NT2/D1 (cell line): ENCODE results near the gene GOLGA6A.
"Not testable (repeated sequence)": the region's sequence is repeated elsewhere in the genome, so short reads cannot be mapped to it uniquely, and the experiment has no call there.

Experiments used
- DNase-seq: peaks from one replicate; pipeline ENCODE4 v3.0.0-alpha.2; 2011; ENCODE audit warnings: low read depth, low spot score
- H3K27me3 ChIP-seq: 2 replicates; pipeline ENCODE4 v1.6.0; 2011; ENCODE audit warnings: mild to moderate bottlenecking; ENCODE audit not compliant: insufficient read length, insufficient read depth
- H3K36me3 ChIP-seq: 2 replicates; pipeline ENCODE4 v1.6.1; 2011; ENCODE audit warnings: mild to moderate bottlenecking, low read length, mixed read lengths; ENCODE audit not compliant: insufficient read depth, insufficient read length
- H3K4me1 ChIP-seq: 2 replicates; pipeline ENCODE4 v1.5.1; 2011; ENCODE audit not compliant: insufficient read depth, insufficient read length
- H3K4me3 ChIP-seq: 2 replicates; pipeline ENCODE4 v1.5.1; 2011; ENCODE audit warnings: low read depth; ENCODE audit not compliant: insufficient read length
- H3K9ac ChIP-seq: 2 replicates; pipeline ENCODE4 v1.6.0; 2011; ENCODE audit warnings: low read depth; ENCODE audit not compliant: insufficient read length
- H3K9me3 ChIP-seq: 2 replicates; pipeline ENCODE4 v1.5.1; 2011; ENCODE audit warnings: mild to moderate bottlenecking, low read length; ENCODE audit not compliant: insufficient read depth

GOLGA6A gene

GRCh38 chr15:74094567-74094966 is 12.2 kb upstream of the GOLGA6A start:
- H3K36me3 ChIP-seq, DNase-seq, H3K4me3 ChIP-seq, H3K27me3 ChIP-seq, H3K9ac ChIP-seq, H3K4me1 ChIP-seq, H3K9me3 ChIP-seq: not testable (repeated sequence)

DNA sequence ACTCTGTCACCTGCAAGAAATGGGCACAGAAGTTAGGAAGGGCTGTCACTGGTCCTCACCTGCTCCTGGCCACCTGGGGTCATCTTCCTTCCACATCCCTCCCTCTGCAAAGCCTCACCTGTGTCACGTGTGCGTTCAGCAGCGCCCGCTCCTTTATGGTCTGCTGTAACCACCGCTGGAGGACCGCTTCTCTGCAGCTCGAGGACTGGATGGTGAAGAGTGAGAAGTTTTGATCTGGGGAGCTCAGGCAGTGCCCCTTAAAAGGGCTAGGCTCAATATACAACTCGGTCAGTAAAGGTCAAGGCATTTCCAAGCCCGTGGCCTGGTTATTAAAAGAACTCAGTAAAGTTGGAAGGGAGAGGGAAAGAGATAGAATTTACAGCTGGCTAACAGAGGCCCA is 6.6 kb downstream of the GOLGA6A start:
- not testable (repeated sequence) for H3K27me3 ChIP-seq, H3K36me3 ChIP-seq, H3K9me3 ChIP-seq, H3K4me1 ChIP-seq, H3K9ac ChIP-seq, H3K4me3 ChIP-seq, DNase-seq

DNA sequence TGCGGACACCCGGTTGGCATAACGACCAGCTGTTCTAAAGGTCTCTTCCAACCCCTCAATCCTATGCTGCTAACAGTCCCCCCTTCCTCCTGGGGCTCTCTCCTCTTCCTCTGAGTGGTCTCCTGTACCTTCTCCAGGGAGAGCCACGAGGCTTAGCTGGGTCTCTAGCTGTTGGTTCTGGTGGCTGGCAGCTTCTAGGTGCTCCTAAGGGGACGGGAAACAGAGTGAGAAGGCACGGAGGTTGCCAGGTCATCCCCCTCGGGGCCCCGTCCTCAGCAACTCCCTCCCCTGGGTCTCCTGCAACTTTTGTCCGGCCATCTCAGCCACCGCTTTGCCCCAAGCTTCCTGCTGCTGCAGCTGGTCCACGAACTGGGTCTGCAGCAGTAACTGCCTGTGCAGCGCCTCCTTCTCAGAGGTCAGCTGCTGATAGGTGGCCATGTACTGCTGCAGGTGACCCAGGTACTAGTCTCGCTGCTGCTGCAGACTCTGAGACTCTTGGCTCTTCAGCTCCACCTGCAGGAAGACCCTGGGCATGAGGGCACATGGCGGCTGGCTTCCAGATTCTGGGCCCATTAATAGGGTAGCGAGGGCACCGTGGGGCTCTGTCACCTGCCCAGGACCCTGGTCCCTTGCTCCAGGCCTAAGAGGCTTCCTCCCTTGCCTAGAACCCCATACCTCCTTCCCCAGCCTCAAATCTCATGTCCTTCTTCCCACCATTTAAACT is 9.6 kb downstream of the GOLGA6A start:
- not testable (repeated sequence) for H3K9me3 ChIP-seq, H3K4me1 ChIP-seq, H3K36me3 ChIP-seq, H3K4me3 ChIP-seq, H3K9ac ChIP-seq, H3K27me3 ChIP-seq, DNase-seq

DNA sequence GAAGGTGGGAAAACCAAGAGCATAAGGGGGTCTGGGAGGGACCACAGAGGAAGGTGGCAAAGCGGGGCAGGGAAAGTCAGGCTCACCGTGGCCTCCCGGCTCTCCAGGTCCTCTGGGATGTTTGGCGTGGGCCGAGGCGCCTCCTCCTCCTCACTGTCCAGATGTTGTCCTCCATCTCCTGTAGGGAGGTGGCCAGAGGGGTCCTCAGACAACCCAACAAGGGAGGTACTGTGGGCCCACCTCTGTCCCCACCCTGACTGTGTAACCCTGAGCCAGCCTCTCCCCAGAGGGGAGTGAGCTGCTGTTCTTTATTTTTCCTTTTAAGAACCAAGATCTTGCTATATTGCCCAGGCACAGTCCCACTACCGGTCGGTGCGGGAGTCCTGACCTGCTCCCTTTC is 10.2 kb downstream of the GOLGA6A start:
- not testable (repeated sequence) for DNase-seq, H3K9me3 ChIP-seq, H3K4me1 ChIP-seq, H3K36me3 ChIP-seq, H3K9ac ChIP-seq, H3K4me3 ChIP-seq, H3K27me3 ChIP-seq

DNA sequence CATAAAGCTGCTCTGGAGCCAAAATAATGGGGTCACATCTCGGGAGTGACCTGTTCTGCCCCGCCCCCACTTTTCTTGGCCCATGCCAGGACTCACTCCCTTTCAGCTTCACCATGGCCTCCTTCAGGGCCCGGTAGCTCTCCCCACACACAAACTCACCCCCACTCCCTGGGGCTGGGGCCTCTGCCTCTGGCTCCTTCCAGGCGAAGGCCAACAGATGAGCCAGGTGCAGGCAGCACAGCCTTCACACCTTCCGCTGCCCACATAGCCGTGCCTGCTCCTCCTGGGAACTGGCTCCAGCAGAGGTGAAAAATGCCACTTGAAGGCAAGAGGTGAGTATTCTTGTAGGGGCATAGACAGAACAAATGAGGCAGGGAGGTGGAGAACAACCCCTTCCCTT is 10.7 kb downstream of the GOLGA6A start:
- H3K4me3 ChIP-seq, H3K9ac ChIP-seq, H3K9me3 ChIP-seq, H3K27me3 ChIP-seq, DNase-seq, H3K4me1 ChIP-seq, H3K36me3 ChIP-seq: not testable (repeated sequence)

DNA sequence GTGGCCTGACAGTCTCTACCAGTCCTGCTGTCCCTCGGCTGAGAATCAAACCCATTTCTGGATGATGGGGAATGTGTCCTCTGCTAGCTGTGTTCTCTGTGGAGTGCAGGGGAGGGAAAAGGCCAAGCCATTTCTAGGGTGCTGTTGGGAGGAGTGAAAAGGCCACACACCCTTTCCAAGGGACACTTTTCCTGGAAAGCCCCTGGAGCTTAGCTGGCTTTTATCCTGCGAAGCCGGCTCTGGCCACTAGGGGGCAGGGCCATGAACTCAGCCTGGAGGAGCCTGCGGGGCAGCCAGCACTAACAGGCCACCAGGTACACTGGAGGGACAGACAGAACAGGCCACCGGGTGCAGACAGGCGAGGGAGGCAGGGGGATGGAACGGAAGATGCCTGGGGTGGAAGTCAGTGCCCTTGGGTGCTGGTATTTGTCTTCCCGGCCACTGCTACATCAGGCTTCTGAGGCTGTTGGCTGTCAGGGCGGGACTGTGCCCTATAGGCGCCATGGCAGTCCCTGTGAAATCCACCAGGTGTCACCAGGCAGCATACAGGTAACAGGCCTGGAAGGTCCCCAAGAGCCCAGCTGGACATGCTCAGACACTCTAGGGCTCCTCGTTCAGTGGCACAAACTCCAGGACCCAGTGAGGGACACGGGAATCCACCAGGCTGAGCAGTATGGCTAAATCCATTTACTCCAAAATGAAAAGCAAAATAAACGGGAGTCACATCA is 16.5 kb downstream of the GOLGA6A start:
- H3K4me1 ChIP-seq, H3K27me3 ChIP-seq, H3K36me3 ChIP-seq, H3K4me3 ChIP-seq, DNase-seq, H3K9ac ChIP-seq, H3K9me3 ChIP-seq: not testable (repeated sequence)

DNA sequence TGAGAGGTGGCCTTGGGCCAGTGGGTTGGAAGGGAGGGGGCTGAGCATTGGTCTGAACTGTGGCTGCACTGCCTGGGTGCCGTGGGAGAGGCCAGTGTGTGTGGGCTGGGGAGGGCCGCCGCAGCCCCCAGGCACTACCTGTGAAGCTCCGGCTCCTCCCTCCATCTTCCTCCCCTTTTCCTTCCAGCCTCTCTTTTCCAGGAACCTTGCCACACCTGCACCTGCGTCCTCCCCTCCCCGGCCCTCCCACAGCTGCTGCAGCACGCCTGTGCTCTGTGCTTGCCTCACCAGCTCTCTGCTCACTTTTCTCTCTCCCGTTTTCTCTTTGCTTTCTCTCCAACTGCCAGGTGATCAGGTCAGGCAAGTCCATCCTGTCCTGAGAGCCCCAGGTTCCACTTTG is 17.5 kb downstream of the GOLGA6A start:
- H3K4me1 ChIP-seq, H3K9ac ChIP-seq, H3K36me3 ChIP-seq, H3K9me3 ChIP-seq, DNase-seq, H3K27me3 ChIP-seq, H3K4me3 ChIP-seq: not testable (repeated sequence)

DNA sequence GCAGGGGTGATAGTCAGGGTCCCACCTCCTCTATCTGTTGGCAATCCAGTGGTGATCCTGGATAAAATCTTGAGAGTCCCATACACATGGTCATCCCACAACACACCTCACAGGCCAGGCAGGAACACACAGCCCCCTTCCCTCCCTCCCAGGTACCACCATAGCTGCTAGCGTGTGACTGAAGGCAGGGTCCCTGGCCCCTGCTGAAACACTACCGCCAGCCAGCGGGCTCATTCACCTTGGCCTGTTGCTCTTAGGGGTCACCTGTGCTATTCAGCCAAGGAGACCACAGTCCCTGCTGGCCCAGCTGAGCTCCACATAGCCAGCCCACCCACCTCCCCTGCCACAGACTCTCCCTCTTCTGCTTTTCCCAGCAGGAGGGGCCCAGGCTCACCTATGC is 18.2 kb downstream of the GOLGA6A start:
- not testable (repeated sequence) for H3K9ac ChIP-seq, DNase-seq, H3K4me3 ChIP-seq, H3K36me3 ChIP-seq, H3K4me1 ChIP-seq, H3K9me3 ChIP-seq, H3K27me3 ChIP-seq

- not testable (repeated sequence) for DNase-seq, H3K4me3 ChIP-seq, H3K4me1 ChIP-seq, H3K36me3 ChIP-seq, H3K9me3 ChIP-seq, H3K27me3 ChIP-seq, H3K9ac ChIP-seq
These were observed 18.8 kb downstream of the GOLGA6A start for GRCh38 chr15:74063425-74064146.
